Right ventricle myocardium inferior (tissue), 1 donor: Measurements from ENCODE around the gene WDFY2. TPM values are rescaled to one million over a fixed set of nuclear protein-coding genes. Genes with fewer than 3 reads are reported as not detected.
A peak's percentile ranks its signal among the peaks of the same experiment; 100 is the strongest.
"Not testable (repeated sequence)": the region's sequence is repeated elsewhere in the genome, so short reads cannot be mapped to it uniquely, and the experiment has no call there.

Experiments used
- ATAC-seq: fragments of 200-7000 bp; cut with Tn5 transposase; one replicate; pipeline ENCODE4 v1.9.1; 2020; ENCODE audit warnings: mild to moderate bottlenecking, moderate library complexity
- DNase-seq: peaks from one replicate; pipeline ENCODE4 v3.0.0; 2021; ENCODE audit errors: missing footprints
- intact Hi-C: fragments of 100-400 bp; cut with DNase I; formaldehyde crosslinking; loops from one replicate; pipeline ENCODE4 v1.11.0; 2022
- total RNA-seq: library from RNA; stranded (reverse); fragmentation: NEBNext Ultra II Directional; extraction: Animal tissue kit (Norgen Biotek cat#: 25700); gene quantifications from one replicate; pipeline ENCODE4 v1.2.1, GENCODE V29; 2021
- donor health status: DM: no; HTN: yes; CAD: no; lungs with severe emphysema.

The WDFY2 gene
- total RNA-seq, 1 donor from 2014 or later: 4.7 TPM

DNA sequence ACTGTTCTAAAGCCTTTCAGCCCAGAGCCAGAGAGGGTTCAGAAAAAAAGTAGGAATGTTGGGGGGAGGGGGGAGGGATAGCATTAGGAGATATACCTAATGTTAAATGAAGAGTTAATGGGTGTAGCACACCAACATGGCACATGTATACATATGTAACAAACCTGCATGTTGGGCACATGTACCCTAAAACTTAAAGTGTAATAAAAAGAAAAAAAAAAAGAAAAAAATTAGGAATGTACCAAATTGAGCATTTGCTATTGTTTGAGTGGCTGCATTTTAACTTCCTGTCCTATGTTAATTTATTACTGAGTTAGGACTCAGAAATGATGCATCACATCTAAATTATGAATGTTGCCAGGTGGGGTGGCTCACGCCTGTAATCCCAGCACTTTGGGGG lies 7.7 kb downstream of the WDFY2 start:
- ATAC-seq, intact Hi-C loops, DNase-seq: not testable (repeated sequence)

DNA sequence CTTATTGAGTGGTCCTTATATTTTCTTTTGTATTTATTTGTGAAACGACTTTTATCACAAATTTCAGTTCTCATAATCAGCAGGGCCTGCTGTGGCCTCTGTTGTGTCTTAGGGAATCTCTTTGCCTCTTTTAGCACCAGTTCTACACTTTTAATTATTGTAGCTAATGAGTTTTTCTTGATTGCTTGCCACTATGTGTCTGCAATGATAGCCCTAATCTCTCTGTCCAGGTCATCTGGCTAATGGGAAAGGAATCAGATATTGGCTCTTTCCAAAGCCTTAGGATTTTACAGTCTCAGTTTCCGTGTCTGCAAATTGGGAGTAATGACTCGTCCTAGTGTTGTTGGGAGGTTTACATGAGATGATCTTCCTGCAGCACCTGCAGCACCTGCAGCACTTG lies 10.2 kb downstream of the WDFY2 start:
- intact Hi-C loops: no loop called here
- DNase-seq: no peak
- ATAC-seq: no peak

DNA sequence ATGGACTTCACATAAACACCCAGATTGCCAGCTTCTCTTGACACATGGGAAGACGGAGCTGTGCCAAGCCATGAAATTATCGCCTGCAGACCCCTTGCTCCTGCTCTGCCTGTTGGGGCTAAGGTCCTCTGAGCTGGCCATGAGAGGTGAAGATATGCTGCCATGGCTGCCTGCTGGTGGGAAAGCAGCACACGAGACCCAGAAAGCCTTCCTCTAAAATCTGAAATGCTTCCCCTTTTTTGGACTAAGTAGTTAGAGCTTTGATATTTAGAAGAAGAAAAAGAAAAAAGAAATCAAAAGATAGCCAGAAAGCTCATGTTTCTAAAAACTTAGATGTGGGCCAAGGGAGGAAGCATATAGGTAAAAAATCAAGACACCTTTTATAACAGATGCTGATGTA lies 11.2 kb downstream of the WDFY2 start:
- no peak for ATAC-seq
- no peak for DNase-seq
- intact Hi-C loops: no loop called here

GRCh38 chr13:51596541-51596940 lies 12.3 kb downstream of the WDFY2 start:
- no peak for DNase-seq
- no peak for ATAC-seq
- intact Hi-C loops: no loop called here

GRCh38 chr13:51599444-51600176 lies 15.3 kb downstream of the WDFY2 start:
- ATAC-seq (no peak), DNase-seq (no peak)
- intact Hi-C loops: no loop called here

DNA sequence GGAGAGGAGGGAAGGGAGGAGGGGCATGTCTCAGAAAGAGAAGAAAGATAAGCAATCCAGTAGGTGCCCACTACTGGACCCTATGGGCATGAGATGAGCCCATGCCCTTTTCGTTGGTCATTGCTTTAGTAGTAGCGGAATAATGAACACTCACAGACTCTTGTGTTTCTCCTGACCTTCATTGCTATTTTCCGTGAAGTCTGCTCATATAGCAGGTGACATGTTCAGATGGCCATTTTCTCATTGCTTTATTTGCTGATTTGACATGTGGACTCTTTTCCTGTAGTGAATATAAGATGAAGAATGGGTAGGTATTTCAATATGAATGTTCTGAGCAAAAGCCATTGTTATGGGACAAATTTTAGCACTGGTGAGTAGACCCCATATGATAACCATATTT lies 16.4 kb downstream of the WDFY2 start:
- intact Hi-C loops: no loop called here
- no peak for DNase-seq
- ATAC-seq: no peak

- intact Hi-C loops: no loop called here
- ATAC-seq (no peak), DNase-seq (no peak)
Measured at GRCh38 chr13:51601601-51602565, 17.6 kb downstream of the WDFY2 start.

- no peak for DNase-seq
- intact Hi-C loops: no loop called here
- ATAC-seq: no peak
Measured at GRCh38 chr13:51603716-51604115, 19.5 kb downstream of the WDFY2 start.

- intact Hi-C loops: no loop called here
- no peak for DNase-seq
- no peak for ATAC-seq
Measured at GRCh38 chr13:51605698-51606097, 21.4 kb downstream of the WDFY2 start.

GRCh38 chr13:51607165-51607564 lies 22.9 kb downstream of the WDFY2 start:
- intact Hi-C loops: no loop called here

DNA sequence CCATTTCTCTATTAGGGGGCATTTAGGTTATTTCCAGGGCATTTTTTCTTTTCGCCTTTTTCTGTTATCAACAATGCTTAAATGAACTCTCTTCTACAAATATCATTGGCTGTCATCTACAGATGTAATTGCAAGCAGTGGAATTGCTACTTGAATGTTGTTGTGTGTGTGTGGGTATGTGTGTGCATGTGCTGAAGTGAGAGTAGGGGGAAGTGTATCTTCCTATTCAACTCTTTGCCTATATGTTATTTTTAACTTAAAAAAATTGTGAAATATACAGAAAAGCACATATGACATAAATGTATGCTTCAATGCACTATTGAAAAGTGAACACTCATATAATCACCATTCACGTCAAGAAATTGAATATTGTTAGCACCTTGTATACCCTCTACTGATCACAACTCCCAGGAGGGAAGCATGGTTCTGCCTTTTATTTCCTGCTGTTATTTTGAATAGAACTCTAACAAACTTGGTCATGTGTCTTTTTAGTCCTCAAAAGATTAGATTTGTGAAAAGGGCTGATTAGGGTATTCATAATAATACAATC lies 24.7 kb downstream of the WDFY2 start:
- ATAC-seq (no peak), DNase-seq (no peak)
- intact Hi-C loops: no loop called here

More at GRCh38 chr13:51607165-51607564, 22.9 kb downstream of the WDFY2 start:
- ATAC-seq: no peak
- DNase-seq: no peak

DNA sequence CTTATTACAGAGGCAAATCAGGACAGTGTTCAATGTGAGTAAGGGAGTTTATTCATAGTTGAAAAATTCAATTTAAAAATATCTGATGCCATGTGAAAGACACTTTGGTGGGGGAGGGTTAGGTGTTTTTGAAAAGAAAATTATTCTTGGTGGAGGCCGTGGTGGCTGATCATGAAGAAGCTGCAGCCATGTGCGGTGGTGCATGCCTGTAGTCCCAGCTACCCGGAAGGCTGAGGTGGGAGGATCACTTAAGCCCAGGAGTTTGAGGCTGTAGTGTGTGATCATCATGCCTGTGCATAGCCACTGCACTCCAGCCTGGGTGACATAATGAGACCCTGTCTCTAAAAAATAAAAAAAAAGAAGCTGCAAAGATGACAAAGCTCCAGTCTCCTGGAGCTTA lies 28.6 kb downstream of the WDFY2 start:
- DNase-seq (no peak), ATAC-seq (no peak)
- intact Hi-C loops: loop anchor here (10.0 kb wide), 1 partner anchor 112 kb away; no protein-coding TSS in a partner anchor

DNA sequence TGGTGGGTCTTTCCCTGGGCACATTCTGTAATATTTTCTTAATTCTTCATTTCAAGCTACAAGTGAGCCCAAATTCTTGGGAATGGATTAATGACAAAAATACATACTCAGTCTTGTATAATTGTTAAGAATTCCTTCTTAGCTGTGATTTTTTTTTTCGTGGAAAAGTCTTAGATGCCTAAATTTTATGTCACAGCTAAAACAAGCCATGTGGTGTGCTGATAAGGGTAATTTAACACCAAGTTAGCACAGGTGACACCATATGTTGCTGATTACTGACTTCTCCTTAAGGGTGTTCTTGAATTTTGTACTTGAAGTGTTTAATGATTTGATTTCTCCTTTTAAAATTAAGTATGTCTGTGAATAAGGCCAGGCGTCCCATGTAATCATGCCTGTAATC lies 29.3 kb downstream of the WDFY2 start:
- intact Hi-C loops: loop anchor here (10.0 kb wide), 1 partner anchor 111 kb away; no protein-coding TSS in a partner anchor
- ATAC-seq: no peak

DNA sequence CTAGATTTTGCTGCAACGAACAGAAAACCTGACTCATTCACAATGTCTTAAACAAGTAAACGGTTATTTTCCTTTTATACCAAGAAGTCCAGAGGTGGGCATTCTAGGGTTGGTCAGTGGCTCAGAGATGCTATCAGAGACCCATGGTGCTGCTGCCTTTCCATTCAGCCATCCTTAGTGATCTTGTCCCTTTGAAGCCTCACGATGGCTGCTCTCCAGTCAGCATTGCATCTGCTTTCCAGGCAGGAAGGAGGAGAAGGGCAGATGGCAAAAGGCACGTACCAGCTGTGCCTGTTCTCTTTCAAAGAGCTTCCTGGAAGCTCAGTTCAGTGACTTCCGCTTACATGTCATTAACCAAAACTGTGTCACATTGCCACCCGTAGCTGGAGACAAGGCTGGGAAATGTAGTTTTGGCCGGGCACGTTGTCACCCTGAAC lies 30.1 kb downstream of the WDFY2 start:
- intact Hi-C loops: loop anchor here (10.0 kb wide), 1 partner anchor 110 kb away; no protein-coding TSS in a partner anchor
- peak; percentile 71 for ATAC-seq
- DNase-seq: no peak

More for the DNA sequence above, 29.3 kb downstream of the WDFY2 start:
- DNase-seq: no peak

DNA sequence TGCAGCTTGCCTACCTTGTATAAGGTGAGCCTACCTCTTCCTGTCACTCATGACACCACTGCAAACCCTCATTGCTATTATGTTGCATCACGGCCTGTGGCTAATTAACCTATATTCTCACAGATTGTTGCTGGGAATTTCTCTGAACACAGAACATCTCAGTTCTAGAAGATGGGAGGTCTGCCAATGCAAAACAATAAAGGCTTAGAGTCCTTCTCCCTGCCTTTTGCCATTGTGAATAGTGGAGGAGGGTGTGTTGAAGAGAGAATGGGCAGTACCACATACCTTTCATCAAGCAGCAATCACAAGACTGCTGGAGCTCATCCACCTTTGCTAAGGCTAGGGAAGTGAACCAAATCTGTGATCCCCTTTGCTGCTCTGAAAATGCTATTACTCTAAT lies 34.4 kb downstream of the WDFY2 start:
- no peak for DNase-seq
- intact Hi-C loops: loop anchor here (10.0 kb wide), 1 partner anchor 106 kb away; no protein-coding TSS in a partner anchor
- peak; percentile 76 for ATAC-seq

DNA sequence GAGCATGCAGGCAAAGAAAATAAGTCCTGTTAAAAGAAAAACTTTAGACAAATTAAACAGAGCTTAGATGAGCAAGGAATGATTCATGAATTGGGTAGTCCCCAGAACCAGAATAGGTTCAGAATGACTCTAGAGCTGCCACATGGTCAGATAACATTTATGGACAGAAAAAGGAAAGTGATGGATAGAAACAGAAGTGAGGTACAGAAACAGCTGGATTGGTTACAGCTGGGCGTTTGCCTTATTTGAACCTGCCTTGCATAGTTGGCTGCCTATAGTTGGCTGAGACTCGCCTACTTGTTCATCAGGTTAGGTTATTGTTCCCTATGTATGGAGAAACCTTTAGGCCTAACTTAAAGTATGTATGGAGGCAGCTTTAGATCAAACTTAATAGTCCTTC lies 35.4 kb downstream of the WDFY2 start:
- intact Hi-C loops: loop anchor here (10.0 kb wide), 1 partner anchor 105 kb away; no protein-coding TSS in a partner anchor
- DNase-seq (no peak), ATAC-seq (peak; percentile 47)

DNA sequence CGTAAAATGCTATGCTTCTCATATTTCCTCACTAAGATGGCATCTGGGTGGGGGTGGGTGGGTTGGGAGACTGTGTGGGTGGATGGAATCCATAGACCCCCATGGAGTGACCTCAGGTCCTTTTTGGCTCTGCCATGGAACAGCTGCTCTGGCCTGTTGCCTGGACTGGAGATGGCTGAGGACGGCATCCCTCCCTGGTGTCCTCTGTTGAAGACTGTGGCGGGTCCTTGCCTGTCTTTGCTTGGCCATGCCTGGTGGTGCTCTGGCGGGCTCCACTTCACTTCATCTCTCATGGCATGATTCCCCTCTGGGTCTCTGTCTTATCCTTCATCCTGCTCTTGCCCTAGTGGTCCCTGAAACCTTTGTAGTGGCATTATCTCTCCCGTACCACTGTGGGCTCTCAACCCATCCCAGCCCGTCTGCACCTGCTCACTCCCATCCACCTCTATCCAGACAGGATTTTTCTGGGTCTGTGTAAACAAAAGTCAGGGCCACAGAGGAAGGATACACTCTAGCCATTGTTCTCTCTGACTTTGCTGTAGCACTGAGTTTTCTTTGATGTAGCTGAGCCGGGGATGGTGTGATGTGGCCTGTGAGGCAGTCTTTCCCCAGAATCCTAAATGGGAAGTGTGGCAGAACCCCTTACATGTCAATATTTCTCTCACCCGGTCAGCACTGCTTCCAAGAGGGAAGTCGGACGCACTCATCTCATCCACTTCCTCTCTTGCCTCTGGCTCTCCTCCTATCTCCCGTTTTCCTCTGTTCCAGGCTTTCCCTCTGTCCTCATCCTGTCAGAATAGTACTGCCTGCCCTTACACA lies 36.1 kb downstream of the WDFY2 start:
- DNase-seq (no peak), ATAC-seq (peak; percentile 64)
- intact Hi-C loops: no loop called here

- no peak for DNase-seq
- intact Hi-C loops: no loop called here
- ATAC-seq: no peak
Measured at GRCh38 chr13:51621602-51622001, 37.3 kb downstream of the WDFY2 start.
